Tibial nerve (tissue), 4 donors: ENCODE data around the gene C3. TPM values are rescaled to one million over a fixed set of nuclear protein-coding genes. Genes with fewer than 3 reads are reported as not detected.
"Not testable (repeated sequence)": the region's sequence is repeated elsewhere in the genome, so short reads cannot be mapped to it uniquely, and the experiment has no call there.

Experiments used
- DNase-seq, 2 donors: peaks; one replicate each; pipeline ENCODE4 v3.0.0-alpha.2; 2019; ENCODE audit warnings: low spot score in 2 of 2
- H3K27ac ChIP-seq, 4 donors: fragments of 200-600 bp; sonication (generic) in 3 of 4; one replicate each; pipeline ENCODE4 v1.5.1; 2017 to 2019; ENCODE audit warnings: mild to moderate bottlenecking in 1 of 4
- H3K27me3 ChIP-seq, 2 donors: fragments of 200-600 bp; sonication (generic) in 1 of 2; one replicate each; pipeline versions ENCODE4 v1.5.1 to v1.6.0; 2017 to 2019
- H3K36me3 ChIP-seq, 3 donors: fragments of 200-600 bp; sonication (generic); one replicate each; pipeline ENCODE4 v1.5.1; 2018 to 2019
- H3K4me1 ChIP-seq, 4 donors: fragments of 200-600 bp; sonication (generic) in 3 of 4; one replicate each; pipeline ENCODE4 v1.5.1; 2017 to 2019
- H3K4me3 ChIP-seq, 4 donors: fragments of 200-600 bp; sonication (generic) in 3 of 4; one replicate each; pipeline ENCODE4 v1.5.1; 2017 to 2019; ENCODE audit warnings: mild to moderate bottlenecking in 1 of 4, moderate library complexity in 1 of 4
- H3K9me3 ChIP-seq, 4 donors: fragments of 200-600 bp; sonication (generic) in 3 of 4; one replicate each; pipeline ENCODE4 v1.5.1; 2017 to 2019
- CTCF ChIP-seq, 5 experiments: fragments of 200-600 bp in 3 of 5; fragments of 450-650 bp in 2 of 5; sonication (generic) in 3 of 5; IDR thresholded peaks; one replicate each; pipeline ENCODE4 v1.5.1; 2016 to 2019; ENCODE audit warnings: antibody characterized with exemption in 5 of 5, mild to moderate bottlenecking in 3 of 5, moderate library complexity in 2 of 5
- EP300 ChIP-seq, 2 donors: sonication (generic); formaldehyde crosslinking; IDR thresholded peaks; one replicate each; pipeline ENCODE4 v1.6.1; 2017; ENCODE audit warnings: antibody characterized with exemption in 2 of 2, mild to moderate bottlenecking in 1 of 2
- POLR2A ChIP-seq, 2 donors: fragments of 450-650 bp; IDR thresholded peaks; one replicate each; pipeline ENCODE4 v1.6.1; 2017; ENCODE audit warnings: antibody characterized with exemption in 2 of 2, mild to moderate bottlenecking in 2 of 2, moderate library complexity in 2 of 2
- WGBS, 2 donors: methylation state at CpG; one replicate each; pipeline ENCODE4 v1.1.5; 2018; 5-methylcytosine and 5-hydroxymethylcytosine counted together
- total RNA-seq, 4 donors: library from RNA; depleted of rRNA; stranded (reverse); fragments of >200 nt; gene quantifications; one replicate each; pipeline ENCODE4 v1.1.0, GENCODE V29; 2016

The C3 gene
- total RNA-seq, 4 donors from 2014 or later, result 256 to 1,128 (median 733) TPM

- peaks cover 0 to 50% of the 10 kb centered on the region in 2 donors for H3K27me3 ChIP-seq
- H3K4me1 ChIP-seq, result peaks cover 0 to 12% (median 3%) of the 10 kb centered on the region in 4 donors
- H3K9me3 ChIP-seq, result peaks cover 0 to 2% (median 0%) of the 10 kb centered on the region in 4 donors
- WGBS, 2 donors, result 0 to 3% methylated on average over 15 of the region's 15 CpGs
- TF ChIP-seq EP300 (IDR thresholded peaks at IDR 0.05) (no peak), CTCF (IDR thresholded peaks at IDR 0.05) (no peak), POLR2A (IDR thresholded peaks at IDR 0.05) (no peak)
- no peaks in the 10 kb centered on the region for H3K36me3 ChIP-seq
- peak overlapping the region in 2 of 4 donors; percentile 39 to 43 for H3K4me3 ChIP-seq
- DNase-seq, result no peak
- H3K27ac ChIP-seq, result peak overlapping the region in 1 of 4 donors; percentile 73
These were observed 46.6 kb upstream of the C3 start for GRCh38 chr19:6767081-6767356.

- Histone ChIP-seq H3K4me1 (peaks cover 0 to 12% (median 3%) of the 10 kb centered on the region in 4 donors), H3K36me3 (no peaks in the 10 kb centered on the region), H3K9me3 (peaks cover 0 to under 1% (median 0%) of the 10 kb centered on the region in 4 donors), H3K4me3 (peak overlapping the region in 2 of 4 donors; percentile 39 to 43), H3K27ac (peak overlapping the region in 1 of 4 donors; percentile 73), H3K27me3 (peaks cover 0 to 46% of the 10 kb centered on the region in 2 donors)
- DNase-seq, result no peak
- TF ChIP-seq CTCF (IDR thresholded peaks at IDR 0.05) (no peak), POLR2A (IDR thresholded peaks at IDR 0.05) (no peak), EP300 (IDR thresholded peaks at IDR 0.05) (no peak)
- 28% methylated on average over 16 of the region's 16 CpGs for WGBS, 2 donors
These were observed 46.1 kb upstream of the C3 start for GRCh38 chr19:6766357-6767080.

- Histone ChIP-seq H3K27ac (peak overlapping the region in 1 of 4 donors; percentile 73), H3K27me3 (peaks cover 0 to 46% of the 10 kb centered on the region in 2 donors), H3K4me1 (peaks cover 0 to 12% (median 3%) of the 10 kb centered on the region in 4 donors), H3K9me3 (peaks cover 0 to 6% (median 0%) of the 10 kb centered on the region in 4 donors), H3K36me3 (no peaks in the 10 kb centered on the region), H3K4me3 (no peak overlapping the region)
- DNase-seq, result no peak
- WGBS, 2 donors, result 31 to 35% methylated on average over 6 to 8 of the region's 8 CpGs
- TF ChIP-seq POLR2A (IDR thresholded peaks at IDR 0.05), result no peak
- TF ChIP-seq CTCF (IDR thresholded peaks at IDR 0.05), result no peak
These were observed 45.4 kb upstream of the C3 start for GRCh38 chr19:6765738-6766356.

- H3K4me3 ChIP-seq, H3K27ac ChIP-seq, DNase-seq, H3K4me1 ChIP-seq, H3K36me3 ChIP-seq, H3K9me3 ChIP-seq: not testable (repeated sequence)
- peaks cover 0 to 26% of the 10 kb centered on the region in 2 donors for H3K27me3 ChIP-seq
- WGBS, 2 donors, result 79 to 86% methylated on average over 8 of the region's 8 CpGs
These were observed 41.9 kb upstream of the C3 start for GRCh38 chr19:6762253-6762797.

- TF ChIP-seq EP300 (IDR thresholded peaks at IDR 0.05) (no peak), POLR2A (IDR thresholded peaks at IDR 0.05) (no peak), CTCF (IDR thresholded peaks at IDR 0.05) (no peak)
- Histone ChIP-seq H3K9me3 (peaks cover 0 to 6% (median 0%) of the 10 kb centered on the region in 4 donors), H3K4me1 (peaks cover 0 to 5% (median 0%) of the 10 kb centered on the region in 4 donors), H3K27ac (no peak overlapping the region), H3K36me3 (no peaks in the 10 kb centered on the region), H3K4me3 (no peak overlapping the region), H3K27me3 (peaks cover 0 to 14% of the 10 kb centered on the region in 2 donors)
- 67 to 86% methylated on average over 4 of the region's 4 CpGs for WGBS, 2 donors
- no peak for DNase-seq
These were observed 40.7 kb upstream of the C3 start for GRCh38 chr19:6761053-6761676.
